Neural progenitor cell (in vitro differentiated cells): ENCODE results near the gene ATE1.

ENCODE experiments used
- EZH2 ChIP-seq: fragments of 200-600 bp; sonication (generic); IDR thresholded peaks from 2 replicates; pipeline ENCODE4 v1.6.1; 2017; ENCODE audit warnings: antibody characterized with exemption, mild to moderate bottlenecking, moderate library complexity
- TF ChIP-seq, protein P1 (sequence below): fragments of 200-600 bp; sonication (generic); IDR thresholded peaks from 2 replicates; pipeline ENCODE4 v1.5.1; 2017; ENCODE audit warnings: antibody characterized with exemption, mild to moderate bottlenecking

DNA sequence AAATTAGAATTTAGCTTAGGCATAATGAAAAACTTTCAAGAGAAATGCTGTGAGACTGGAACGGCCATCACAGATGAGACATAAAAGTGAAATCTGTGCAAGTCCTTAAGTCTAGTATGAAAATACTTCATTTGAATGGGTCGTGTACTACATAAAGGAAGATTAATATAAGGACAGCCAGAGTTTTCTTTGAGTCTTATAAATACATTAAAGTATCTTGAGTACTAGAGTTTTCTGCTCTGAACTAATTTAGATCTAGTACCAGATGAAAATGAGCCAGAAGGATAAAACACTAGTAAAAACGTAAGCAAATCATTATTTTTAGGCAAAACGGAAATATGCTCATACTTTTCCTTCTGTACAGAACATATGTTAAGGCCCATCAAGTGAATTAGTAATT is 93.1 kb downstream of the ATE1 start:
- TF ChIP-seq, protein P1, sequence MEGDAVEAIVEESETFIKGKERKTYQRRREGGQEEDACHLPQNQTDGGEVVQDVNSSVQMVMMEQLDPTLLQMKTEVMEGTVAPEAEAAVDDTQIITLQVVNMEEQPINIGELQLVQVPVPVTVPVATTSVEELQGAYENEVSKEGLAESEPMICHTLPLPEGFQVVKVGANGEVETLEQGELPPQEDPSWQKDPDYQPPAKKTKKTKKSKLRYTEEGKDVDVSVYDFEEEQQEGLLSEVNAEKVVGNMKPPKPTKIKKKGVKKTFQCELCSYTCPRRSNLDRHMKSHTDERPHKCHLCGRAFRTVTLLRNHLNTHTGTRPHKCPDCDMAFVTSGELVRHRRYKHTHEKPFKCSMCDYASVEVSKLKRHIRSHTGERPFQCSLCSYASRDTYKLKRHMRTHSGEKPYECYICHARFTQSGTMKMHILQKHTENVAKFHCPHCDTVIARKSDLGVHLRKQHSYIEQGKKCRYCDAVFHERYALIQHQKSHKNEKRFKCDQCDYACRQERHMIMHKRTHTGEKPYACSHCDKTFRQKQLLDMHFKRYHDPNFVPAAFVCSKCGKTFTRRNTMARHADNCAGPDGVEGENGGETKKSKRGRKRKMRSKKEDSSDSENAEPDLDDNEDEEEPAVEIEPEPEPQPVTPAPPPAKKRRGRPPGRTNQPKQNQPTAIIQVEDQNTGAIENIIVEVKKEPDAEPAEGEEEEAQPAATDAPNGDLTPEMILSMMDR: no peak
- TF ChIP-seq EZH2: no peak
